HEK293 (cell line): ENCODE measurements around the gene PODXL2.

Experiments used
- CTCF ChIA-PET: fragments of 350-600 bp; formaldehyde crosslinking; extraction: SDS; loops from one replicate; lab custom pipeline; 2021; ENCODE audit warnings: antibody characterized with exemption; lab: Yijun Ruan, JAX
- POLR2A ChIA-PET: fragments of 300-600 bp; formaldehyde crosslinking; extraction: SDS; loops from one replicate; lab custom pipeline; 2020; ENCODE audit warnings: antibody characterized with exemption, inconsistent platforms; lab: Yijun Ruan, JAX
- H3K27ac ChIP-seq: fragments of 200-500 bp; sonication (Bioruptor generic); 2 replicates; pipeline ENCODE4 v1.5.1; 2014; ENCODE audit warnings: low read depth, low read length, control low read depth, inconsistent platforms; ENCODE audit errors: extremely low read depth
- H3K36me3 ChIP-seq, 2 experiments: fragments of 200-500 bp in 1 of 2; sonication (Bioruptor generic) in 1 of 2; 1 replicate in 1 of 2; 2 replicates in 1 of 2; pipeline ENCODE4 v1.5.1; 2014 to 2017; ENCODE audit warnings: inconsistent platforms in 2 of 2, low read length in 2 of 2; ENCODE audit not compliant: control insufficient read depth in 2 of 2, insufficient read depth in 1 of 2
- H3K4me1 ChIP-seq: fragments of 200-500 bp; sonication (Bioruptor generic); 2 replicates; pipeline ENCODE4 v1.5.1; 2014; ENCODE audit warnings: mild to moderate bottlenecking, low read length, inconsistent platforms; ENCODE audit not compliant: control insufficient read depth, insufficient read depth
- H3K4me3 ChIP-seq: 2 replicates; pipeline ENCODE4 v1.5.1; 2011; ENCODE audit warnings: low read depth, mild to moderate bottlenecking, control low read depth, low read length, moderate library complexity
- H3K9me3 ChIP-seq: fragments of 200-500 bp; sonication (Bioruptor generic); 2 replicates; pipeline ENCODE4 v1.5.1; 2014; ENCODE audit warnings: low read depth, low read length, inconsistent platforms; ENCODE audit not compliant: control insufficient read depth, insufficient read depth
- ATF2 ChIP-seq: fragments of 450-650 bp; formaldehyde crosslinking; IDR thresholded peaks from 2 replicates; pipeline ENCODE4 v1.5.1; 2016; ENCODE audit warnings: missing biosample characterization, missing genetic modification characterization, low read depth
- IKZF3 ChIP-seq: fragments of 450-650 bp; IDR thresholded peaks from 2 replicates; pipeline ENCODE4 v1.5.0; 2018; ENCODE audit warnings: missing biosample characterization, mild to moderate bottlenecking, missing genetic modification characterization, moderate library complexity
- MYNN ChIP-seq: fragments of 450-650 bp; formaldehyde crosslinking; IDR thresholded peaks from 2 replicates; pipeline ENCODE4 v1.5.1; 2016; ENCODE audit warnings: missing biosample characterization, missing genetic modification characterization, borderline replicate concordance
- OVOL3 ChIP-seq: fragments of 450-650 bp; formaldehyde crosslinking; IDR thresholded peaks from 2 replicates; pipeline ENCODE4 v1.5.1; 2016; ENCODE audit warnings: missing biosample characterization, missing genetic modification characterization
- PATZ1 ChIP-seq: fragments of 450-650 bp; formaldehyde crosslinking; IDR thresholded peaks from 2 replicates; pipeline ENCODE4 v1.5.1; 2016; ENCODE audit warnings: missing biosample characterization, missing genetic modification characterization
- SP7 ChIP-seq: fragments of 450-650 bp; formaldehyde crosslinking; IDR thresholded peaks from 2 replicates; pipeline ENCODE4 v1.5.1; 2016; ENCODE audit warnings: missing biosample characterization, missing genetic modification characterization
- TRIM28 ChIP-seq: IDR thresholded peaks from 2 replicates; pipeline ENCODE4 v1.6.1; 2011; ENCODE audit warnings: low read length, control low read depth, borderline replicate concordance
- YY2 ChIP-seq: fragments of 450-650 bp; formaldehyde crosslinking; IDR thresholded peaks from 2 replicates; pipeline ENCODE4 v1.5.1; 2016; ENCODE audit warnings: missing biosample characterization, missing genetic modification characterization
- ZBTB7A ChIP-seq: fragments of 450-650 bp; formaldehyde crosslinking; IDR thresholded peaks from 2 replicates; pipeline ENCODE4 v1.5.1; 2016; ENCODE audit warnings: low read depth, missing biosample characterization, missing genetic modification characterization
- ZFP69B ChIP-seq: fragments of 450-650 bp; formaldehyde crosslinking; IDR thresholded peaks from 2 replicates; pipeline ENCODE4 v1.5.1; 2016; ENCODE audit warnings: missing biosample characterization, missing genetic modification characterization
- ZNF2 ChIP-seq: fragments of 450-650 bp; formaldehyde crosslinking; IDR thresholded peaks from 2 replicates; pipeline ENCODE4 v1.5.1; 2016; ENCODE audit warnings: missing biosample characterization, missing genetic modification characterization
- ZNF211 ChIP-seq: fragments of 450-650 bp; formaldehyde crosslinking; IDR thresholded peaks from 2 replicates; pipeline ENCODE4 v1.5.1; 2016; ENCODE audit warnings: low read depth, missing biosample characterization, missing genetic modification characterization
- ZNF26 ChIP-seq: fragments of 450-650 bp; formaldehyde crosslinking; IDR thresholded peaks from 2 replicates; pipeline ENCODE4 v1.5.1; 2016; ENCODE audit warnings: missing biosample characterization, missing genetic modification characterization
- ZNF274 ChIP-seq, 2 experiments: fragments of 200-500 bp in 1 of 2; fragments of 450-650 bp in 1 of 2; sonication (Bioruptor generic) in 1 of 2; formaldehyde crosslinking in 1 of 2; IDR thresholded peaks; 2 replicates each; pipeline versions ENCODE4 v1.5.1 to v1.6.1; 2014 to 2016; ENCODE audit warnings: borderline replicate concordance in 1 of 2, inconsistent platforms in 1 of 2, low read length in 1 of 2, missing biosample characterization in 1 of 2, missing genetic modification characterization in 1 of 2
- ZNF404 ChIP-seq: fragments of 450-650 bp; formaldehyde crosslinking; IDR thresholded peaks from 2 replicates; pipeline ENCODE4 v1.5.1; 2017; ENCODE audit warnings: missing biosample characterization, missing genetic modification characterization
- ZNF521 ChIP-seq: fragments of 450-650 bp; formaldehyde crosslinking; IDR thresholded peaks from 2 replicates; pipeline ENCODE4 v1.5.1; 2017; ENCODE audit warnings: missing biosample characterization, mild to moderate bottlenecking, missing genetic modification characterization
- ZNF529 ChIP-seq: fragments of 450-650 bp; formaldehyde crosslinking; IDR thresholded peaks from 2 replicates; pipeline ENCODE4 v1.5.1; 2017; ENCODE audit warnings: missing genetic modification characterization, missing biosample characterization; ENCODE audit not compliant: insufficient replicate concordance
- ZNF600 ChIP-seq: fragments of 450-650 bp; formaldehyde crosslinking; IDR thresholded peaks from 2 replicates; pipeline ENCODE4 v1.5.1; 2016; ENCODE audit warnings: missing biosample characterization, missing genetic modification characterization
- ZNF704 ChIP-seq: fragments of 450-650 bp; formaldehyde crosslinking; IDR thresholded peaks from 2 replicates; pipeline ENCODE4 v1.5.1; 2016; ENCODE audit warnings: missing biosample characterization, missing genetic modification characterization
- ZNF76 ChIP-seq: fragments of 450-650 bp; formaldehyde crosslinking; IDR thresholded peaks from 2 replicates; pipeline ENCODE4; 2016; ENCODE audit warnings: low read depth, missing biosample characterization, missing genetic modification characterization, borderline replicate concordance
- ZNF776 ChIP-seq: fragments of 450-650 bp; formaldehyde crosslinking; IDR thresholded peaks from 2 replicates; pipeline ENCODE4 v1.5.0; 2017; ENCODE audit warnings: missing biosample characterization, missing genetic modification characterization, borderline replicate concordance
- ZNF777 ChIP-seq: fragments of 450-650 bp; formaldehyde crosslinking; IDR thresholded peaks from 2 replicates; pipeline ENCODE4 v1.5.1; 2017; ENCODE audit warnings: missing biosample characterization, missing genetic modification characterization, borderline replicate concordance
- ZSCAN16 ChIP-seq: fragments of 450-650 bp; formaldehyde crosslinking; IDR thresholded peaks from 2 replicates; pipeline ENCODE4 v1.5.1; 2016; ENCODE audit warnings: missing biosample characterization, missing genetic modification characterization
- ZSCAN30 ChIP-seq: fragments of 450-650 bp; IDR thresholded peaks from 2 replicates; pipeline ENCODE4 v1.5.1; 2018; ENCODE audit warnings: missing biosample characterization, mild to moderate bottlenecking, missing genetic modification characterization, moderate library complexity

The PODXL2 gene

GRCh38 chr3:127616836-127617605, 12.0 kb upstream of the PODXL2 start:
- Histone ChIP-seq H3K27ac (no peak overlapping the region), H3K36me3 (peaks cover 9 to 100% of the 10 kb centered on the region in 2 experiments; a peak in 2 of 3 replicates), H3K9me3 (no peaks in the 10 kb centered on the region), H3K4me1 (no peaks in the 10 kb centered on the region), H3K4me3 (no peak overlapping the region)
- TF ChIP-seq YY2 (tag by site-specific recombination), result no peak
- TF ChIP-seq OVOL3 (tag by site-specific recombination), result no peak
- TF ChIP-seq ATF2 (tag by site-specific recombination), result no peak
- TF ChIP-seq ZNF274 (IDR thresholded peaks at IDR 0.05; ENCODE audit: low read length), result no peak
- TF ChIP-seq ZNF274 (tag by site-specific recombination; IDR thresholded peaks at IDR 0.05; ENCODE audit: borderline replicate concordance), result no peak
- no peak for TF ChIP-seq IKZF3
- no peak for TF ChIP-seq SP7
- no peak for TF ChIP-seq ZNF76
- no peak for TF ChIP-seq PATZ1 (tag by site-specific recombination)
- no peak for TF ChIP-seq ZSCAN30 (tag by site-specific recombination)
- no peak for TF ChIP-seq ZNF2
- no peak for TF ChIP-seq ZNF211 (tag by site-specific recombination)
- TF ChIP-seq ZNF777 (tag by site-specific recombination), result no peak
- ChIA-PET CTCF (no interaction called here), POLR2A (interaction anchor here (1.3 kb wide), 1 partner anchor 9 kb away, joined by 3 read pairs; no protein-coding TSS in a partner anchor)

- H3K9me3 ChIP-seq, result no peaks in the 10 kb centered on the region
- no peak overlapping the region for H3K27ac ChIP-seq
- H3K4me1 ChIP-seq, result no peaks in the 10 kb centered on the region
- peaks cover 6 to 94% of the 10 kb centered on the region in 2 experiments; a peak in 2 of 3 replicates for H3K36me3 ChIP-seq
- no peak overlapping the region for H3K4me3 ChIP-seq
- CTCF ChIA-PET, result no interaction called here
- POLR2A ChIA-PET, result no interaction called here
- no peak for TF ChIP-seq ZNF776
- no peak for TF ChIP-seq ZSCAN16 (tag by site-specific recombination)
- no peak for TF ChIP-seq TRIM28
- no peak for TF ChIP-seq ZFP69B (tag by site-specific recombination)
- no peak for TF ChIP-seq ZNF521 (tag by site-specific recombination)
These were observed 10.1 kb upstream of the PODXL2 start for GRCh38 chr3:127618891-127619290.

GRCh38 chr3:127620637-127621375, 8.2 kb upstream of the PODXL2 start:
- no peak overlapping the region for H3K27ac ChIP-seq
- H3K36me3 ChIP-seq, result peaks cover 6 to 75% of the 10 kb centered on the region in 2 experiments; a peak in 2 of 3 replicates
- ChIA-PET CTCF (interaction anchor here (0.9 kb wide), 1 partner anchor 46 kb away, joined by 3 read pairs; no protein-coding TSS in a partner anchor), POLR2A (no interaction called here)
- no peaks in the 10 kb centered on the region for H3K4me1 ChIP-seq
- H3K4me3 ChIP-seq, result no peak overlapping the region
- H3K9me3 ChIP-seq, result no peaks in the 10 kb centered on the region
- TF ChIP-seq ZNF404 (tag by site-specific recombination) (no peak), ZNF26 (no peak), ZNF777 (tag by site-specific recombination) (no peak), MYNN (tag by site-specific recombination) (no peak), ZNF776 (no peak), IKZF3 (no peak), ZNF704 (tag by site-specific recombination) (no peak), ZBTB7A (no peak), ZNF529 (tag by site-specific recombination) (no peak), ZFP69B (tag by site-specific recombination) (no peak), ZNF600 (no peak)
